HG03460 (cell line): ENCODE results near the gene NGB.

Experiments
- ATAC-seq: cut with Tn5 transposase; IDR thresholded peaks from one replicate; pipeline ENCODE4 v1.9.1; 2021; ENCODE audit not compliant: unreplicated experiment

The NGB gene

GRCh38 chr14:77265561-77266335 lies 5.3 kb downstream of the NGB start:
- no peak for ATAC-seq

- ATAC-seq = no peak
Measured at GRCh38 chr14:77265187-77265515, 5.9 kb downstream of the NGB start.

- ATAC-seq = no peak
Measured at GRCh38 chr14:77264466-77265186, 6.4 kb downstream of the NGB start.

- ATAC-seq = no peak
Measured at GRCh38 chr14:77260631-77261030, 10.4 kb downstream of the NGB start.

- no peak for ATAC-seq
Measured at GRCh38 chr14:77260199-77260598, 10.8 kb downstream of the NGB start.

- ATAC-seq = no peak
Measured at GRCh38 chr14:77259025-77259715, 11.8 kb downstream of the NGB start.

GRCh38 chr14:77258566-77258965 lies 12.4 kb downstream of the NGB start:
- no peak for ATAC-seq

GRCh38 chr14:77257700-77258099 lies 13.3 kb downstream of the NGB start:
- ATAC-seq = no peak

GRCh38 chr14:77256694-77257093 lies 14.3 kb downstream of the NGB start:
- no peak for ATAC-seq

- no peak for ATAC-seq
Measured at GRCh38 chr14:77253333-77254190, 17.4 kb downstream of the NGB start.

- no peak for ATAC-seq
Measured at GRCh38 chr14:77251870-77252269, 19.1 kb downstream of the NGB start.

- ATAC-seq = no peak
Measured at GRCh38 chr14:77250927-77251326, 20.1 kb downstream of the NGB start.

GRCh38 chr14:77249286-77249685 lies 21.7 kb downstream of the NGB start:
- ATAC-seq = no peak

- no peak for ATAC-seq
Measured at GRCh38 chr14:77248666-77249065, 22.3 kb downstream of the NGB start.

GRCh38 chr14:77246784-77247183 lies 24.2 kb downstream of the NGB start:
- ATAC-seq = no peak

GRCh38 chr14:77245820-77246219 lies 25.2 kb downstream of the NGB start:
- no peak for ATAC-seq

- ATAC-seq = no peak
Measured at GRCh38 chr14:77243853-77244252, 27.2 kb downstream of the NGB start.

GRCh38 chr14:77242752-77243151 lies 28.3 kb downstream of the NGB start:
- ATAC-seq = no peak

- ATAC-seq = no peak
Measured at GRCh38 chr14:77241955-77242354, 29.1 kb downstream of the NGB start.

- ATAC-seq = no peak
Measured at GRCh38 chr14:77240336-77240915, 30.6 kb downstream of the NGB start.

GRCh38 chr14:77239412-77239811 lies 31.6 kb downstream of the NGB start:
- ATAC-seq = no peak
